Measurements from ENCODE around the gene TNK2.

DNA sequence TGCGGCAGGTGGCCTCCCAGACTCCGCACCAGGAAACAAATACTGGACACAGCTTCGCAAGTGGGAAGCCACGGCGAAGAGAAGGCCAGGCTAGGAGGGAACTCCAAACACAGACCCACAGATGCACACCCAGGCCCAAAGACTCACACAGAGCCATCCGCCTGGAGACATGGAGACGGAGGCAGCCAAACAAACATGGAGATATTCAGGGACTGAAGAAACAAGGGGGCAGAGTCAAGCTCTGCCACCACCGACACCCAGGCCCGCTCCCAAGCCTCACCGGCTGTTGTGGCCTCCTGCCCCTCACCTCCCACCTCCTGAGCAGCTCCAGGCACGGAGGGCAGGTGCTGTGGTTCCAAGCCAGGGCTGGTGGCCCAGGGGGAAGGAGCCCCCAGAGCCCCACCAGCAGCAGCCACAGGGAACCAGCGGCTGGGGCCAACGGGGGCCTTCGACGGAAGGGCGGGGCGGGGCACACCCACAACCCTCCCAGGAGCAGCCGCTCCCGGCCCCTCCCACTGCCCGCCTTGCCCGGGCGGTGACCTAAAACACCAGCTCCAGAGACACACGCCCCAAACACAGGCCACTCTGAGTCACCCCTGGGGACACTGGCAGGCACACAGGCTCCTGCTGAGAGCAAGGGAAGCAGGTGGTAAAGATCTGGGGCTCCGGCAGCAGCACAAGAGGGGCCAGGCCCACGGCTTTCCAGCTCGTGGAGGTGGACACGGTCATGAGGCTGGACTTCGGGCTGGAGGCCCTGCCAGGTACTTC lies 31.9 kb downstream of the TNK2 start:
- TF ChIP-seq POLR2A (IDR thresholded peaks at IDR 0.05), result no peak
- TF ChIP-seq, protein P1, sequence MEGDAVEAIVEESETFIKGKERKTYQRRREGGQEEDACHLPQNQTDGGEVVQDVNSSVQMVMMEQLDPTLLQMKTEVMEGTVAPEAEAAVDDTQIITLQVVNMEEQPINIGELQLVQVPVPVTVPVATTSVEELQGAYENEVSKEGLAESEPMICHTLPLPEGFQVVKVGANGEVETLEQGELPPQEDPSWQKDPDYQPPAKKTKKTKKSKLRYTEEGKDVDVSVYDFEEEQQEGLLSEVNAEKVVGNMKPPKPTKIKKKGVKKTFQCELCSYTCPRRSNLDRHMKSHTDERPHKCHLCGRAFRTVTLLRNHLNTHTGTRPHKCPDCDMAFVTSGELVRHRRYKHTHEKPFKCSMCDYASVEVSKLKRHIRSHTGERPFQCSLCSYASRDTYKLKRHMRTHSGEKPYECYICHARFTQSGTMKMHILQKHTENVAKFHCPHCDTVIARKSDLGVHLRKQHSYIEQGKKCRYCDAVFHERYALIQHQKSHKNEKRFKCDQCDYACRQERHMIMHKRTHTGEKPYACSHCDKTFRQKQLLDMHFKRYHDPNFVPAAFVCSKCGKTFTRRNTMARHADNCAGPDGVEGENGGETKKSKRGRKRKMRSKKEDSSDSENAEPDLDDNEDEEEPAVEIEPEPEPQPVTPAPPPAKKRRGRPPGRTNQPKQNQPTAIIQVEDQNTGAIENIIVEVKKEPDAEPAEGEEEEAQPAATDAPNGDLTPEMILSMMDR (IDR thresholded peaks at IDR 0.05), result no peak

All from adrenal gland (tissue), 5 donors.